ENCODE results near the gene NECAB2. TPM values are rescaled to one million over a fixed set of nuclear protein-coding genes. Genes with fewer than 3 reads are reported as not detected.

The NECAB2 gene
- total RNA-seq, 1 donor from 2014 or later, result 6.5 TPM

DNA sequence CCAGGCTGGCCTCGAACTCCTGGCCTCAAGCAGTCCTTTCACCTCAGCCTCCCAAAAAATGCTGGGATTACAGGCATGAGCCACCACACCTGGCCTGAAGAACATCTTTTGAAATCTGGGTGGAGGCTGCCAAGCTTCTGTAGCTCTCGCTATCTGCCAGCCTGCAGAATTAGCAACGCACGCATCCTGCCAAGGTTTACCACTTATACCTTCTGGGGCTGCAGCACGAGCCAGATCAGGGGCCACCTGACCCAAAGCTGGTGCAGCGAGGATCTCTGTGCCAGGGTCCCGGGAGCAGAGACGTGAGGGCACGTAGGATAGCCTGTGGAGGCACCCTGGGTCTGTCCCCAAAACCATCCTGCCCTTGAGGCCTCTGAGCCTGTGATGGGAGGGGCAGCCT lies 52.3 kb downstream of the NECAB2 start:
- Mint-ChIP-seq H3K27me3 (no peaks in the 10 kb centered on the region), H3K4me1 (ENCODE audit: unreplicated experiment) (peaks cover 10% of the 10 kb centered on the region), H3K27ac (no peak overlapping the region), H3K9me3 (peaks cover 10% of the 10 kb centered on the region), H3K4me3 (no peak overlapping the region), H3K36me3 (no peaks in the 10 kb centered on the region)
- TF ChIP-seq, protein P1, sequence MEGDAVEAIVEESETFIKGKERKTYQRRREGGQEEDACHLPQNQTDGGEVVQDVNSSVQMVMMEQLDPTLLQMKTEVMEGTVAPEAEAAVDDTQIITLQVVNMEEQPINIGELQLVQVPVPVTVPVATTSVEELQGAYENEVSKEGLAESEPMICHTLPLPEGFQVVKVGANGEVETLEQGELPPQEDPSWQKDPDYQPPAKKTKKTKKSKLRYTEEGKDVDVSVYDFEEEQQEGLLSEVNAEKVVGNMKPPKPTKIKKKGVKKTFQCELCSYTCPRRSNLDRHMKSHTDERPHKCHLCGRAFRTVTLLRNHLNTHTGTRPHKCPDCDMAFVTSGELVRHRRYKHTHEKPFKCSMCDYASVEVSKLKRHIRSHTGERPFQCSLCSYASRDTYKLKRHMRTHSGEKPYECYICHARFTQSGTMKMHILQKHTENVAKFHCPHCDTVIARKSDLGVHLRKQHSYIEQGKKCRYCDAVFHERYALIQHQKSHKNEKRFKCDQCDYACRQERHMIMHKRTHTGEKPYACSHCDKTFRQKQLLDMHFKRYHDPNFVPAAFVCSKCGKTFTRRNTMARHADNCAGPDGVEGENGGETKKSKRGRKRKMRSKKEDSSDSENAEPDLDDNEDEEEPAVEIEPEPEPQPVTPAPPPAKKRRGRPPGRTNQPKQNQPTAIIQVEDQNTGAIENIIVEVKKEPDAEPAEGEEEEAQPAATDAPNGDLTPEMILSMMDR (conservative IDR thresholded peaks at IDR 0.05), result no peak
- no peak for DNase-seq (ENCODE audit: extremely low spot score, unreplicated experiment)

DNA sequence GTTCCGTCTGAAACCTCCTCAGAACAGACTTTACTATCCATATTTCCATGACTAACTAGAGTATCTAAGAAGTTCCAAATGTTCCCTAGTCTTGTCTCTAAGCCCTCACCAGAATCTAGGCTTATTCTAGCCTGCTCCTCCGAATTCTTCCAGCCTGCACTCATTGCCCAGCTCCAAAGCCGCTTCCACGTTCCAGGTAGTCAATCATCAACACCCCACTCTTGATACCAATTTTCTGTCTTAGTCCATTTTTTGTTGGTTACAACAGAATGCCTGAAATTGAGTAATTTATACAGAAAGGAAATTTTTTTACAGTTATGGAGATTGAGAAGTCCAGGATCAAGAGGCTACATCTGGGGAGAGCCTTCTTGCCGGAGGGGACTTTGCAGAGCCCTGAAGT lies 53.4 kb downstream of the NECAB2 start:
- no peak overlapping the region for H3K4me3 Mint-ChIP-seq
- no peak for DNase-seq (ENCODE audit: extremely low spot score, unreplicated experiment)
- H3K36me3 Mint-ChIP-seq, result no peaks in the 10 kb centered on the region
- H3K27me3 Mint-ChIP-seq, result no peaks in the 10 kb centered on the region
- TF ChIP-seq, protein P1 (conservative IDR thresholded peaks at IDR 0.05), result no peak
- H3K9me3 Mint-ChIP-seq, result peaks cover 10% of the 10 kb centered on the region
- H3K4me1 Mint-ChIP-seq (ENCODE audit: unreplicated experiment), result peaks cover 10% of the 10 kb centered on the region
- no peak overlapping the region for H3K27ac Mint-ChIP-seq

DNA sequence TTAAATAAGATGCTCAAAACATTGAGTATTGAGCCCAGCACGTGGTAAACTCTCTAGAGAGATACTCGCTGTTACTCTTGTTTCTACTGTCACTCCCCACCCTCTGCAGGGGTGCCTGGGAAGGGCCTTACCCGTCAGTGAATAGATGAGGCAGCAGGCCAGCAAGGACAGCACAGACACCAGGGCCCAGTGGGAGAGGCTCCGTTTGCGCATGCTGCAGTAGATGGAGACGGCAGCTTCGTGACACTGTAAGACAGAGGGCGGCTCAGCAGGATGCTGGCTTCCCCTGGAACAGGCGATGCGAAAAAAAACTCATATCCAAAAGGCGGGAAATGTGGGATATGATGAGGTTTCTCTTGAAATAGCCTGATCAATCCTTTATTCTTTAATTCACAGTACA lies 54.6 kb downstream of the NECAB2 start:
- no peaks in the 10 kb centered on the region for H3K36me3 Mint-ChIP-seq
- H3K9me3 Mint-ChIP-seq, result peaks cover 10% of the 10 kb centered on the region
- H3K4me3 Mint-ChIP-seq, result no peak overlapping the region
- H3K27ac Mint-ChIP-seq, result peak overlapping the region; percentile 59
- peaks cover 13% of the 10 kb centered on the region for H3K4me1 Mint-ChIP-seq (ENCODE audit: unreplicated experiment)
- TF ChIP-seq, protein P1 (conservative IDR thresholded peaks at IDR 0.05), result no peak
- H3K27me3 Mint-ChIP-seq, result no peaks in the 10 kb centered on the region
- DNase-seq (ENCODE audit: extremely low spot score, unreplicated experiment), result no peak

DNA sequence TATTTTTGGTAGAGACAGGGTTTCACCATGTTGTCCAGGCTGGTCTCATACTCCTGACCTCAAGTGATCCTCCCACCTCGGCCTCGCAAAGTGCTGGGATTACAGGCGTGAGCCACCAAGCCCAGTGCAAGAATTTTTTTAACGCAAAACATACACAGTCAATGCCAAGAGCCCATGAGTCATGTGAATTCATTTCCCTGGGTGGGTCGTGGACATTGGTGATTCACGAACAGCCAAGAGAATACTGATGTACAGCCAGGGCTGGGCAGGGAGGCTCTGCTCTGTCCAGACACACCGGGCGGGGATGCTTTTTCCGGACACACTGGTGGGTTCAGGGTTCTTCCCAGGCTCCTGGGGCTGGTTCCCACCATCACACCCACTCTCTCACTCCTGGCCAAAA lies 56.8 kb downstream of the NECAB2 start:
- H3K4me3 Mint-ChIP-seq, result no peak overlapping the region
- H3K27ac Mint-ChIP-seq, result peak overlapping the region; percentile 64
- no peak for DNase-seq (ENCODE audit: extremely low spot score, unreplicated experiment)
- TF ChIP-seq, protein P1 (conservative IDR thresholded peaks at IDR 0.05), result no peak
- peaks cover 18% of the 10 kb centered on the region for H3K4me1 Mint-ChIP-seq (ENCODE audit: unreplicated experiment)
- no peaks in the 10 kb centered on the region for H3K36me3 Mint-ChIP-seq
- H3K27me3 Mint-ChIP-seq, result no peaks in the 10 kb centered on the region
- no peaks in the 10 kb centered on the region for H3K9me3 Mint-ChIP-seq

DNA sequence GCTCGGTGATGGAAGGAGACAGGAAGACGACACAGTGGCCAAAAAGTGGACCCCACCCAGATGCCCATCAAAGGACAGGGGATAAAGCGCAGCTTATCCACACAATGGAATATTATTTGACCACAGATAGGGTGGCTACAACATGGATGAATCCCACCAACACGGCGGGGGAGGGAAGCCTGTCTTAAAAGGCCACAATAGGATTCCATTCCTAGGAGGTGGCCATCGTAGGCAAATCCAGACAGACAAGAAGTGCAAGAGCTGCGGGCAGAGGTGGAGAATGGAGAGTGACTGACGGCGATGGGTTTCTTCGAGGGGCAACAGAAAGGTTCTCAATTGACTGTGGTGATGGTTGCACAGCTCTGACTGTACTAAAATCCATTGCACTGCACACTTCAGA lies 58.6 kb downstream of the NECAB2 start:
- Mint-ChIP-seq H3K27ac (peak overlapping the region; percentile 62), H3K36me3 (no peaks in the 10 kb centered on the region), H3K27me3 (peaks cover 5% of the 10 kb centered on the region), H3K4me1 (ENCODE audit: unreplicated experiment) (peaks cover 21% of the 10 kb centered on the region), H3K9me3 (no peaks in the 10 kb centered on the region), H3K4me3 (peak overlapping the region; percentile 16)
- TF ChIP-seq, protein P1 (conservative IDR thresholded peaks at IDR 0.05), result no peak
- no peak for DNase-seq (ENCODE audit: extremely low spot score, unreplicated experiment)

DNA sequence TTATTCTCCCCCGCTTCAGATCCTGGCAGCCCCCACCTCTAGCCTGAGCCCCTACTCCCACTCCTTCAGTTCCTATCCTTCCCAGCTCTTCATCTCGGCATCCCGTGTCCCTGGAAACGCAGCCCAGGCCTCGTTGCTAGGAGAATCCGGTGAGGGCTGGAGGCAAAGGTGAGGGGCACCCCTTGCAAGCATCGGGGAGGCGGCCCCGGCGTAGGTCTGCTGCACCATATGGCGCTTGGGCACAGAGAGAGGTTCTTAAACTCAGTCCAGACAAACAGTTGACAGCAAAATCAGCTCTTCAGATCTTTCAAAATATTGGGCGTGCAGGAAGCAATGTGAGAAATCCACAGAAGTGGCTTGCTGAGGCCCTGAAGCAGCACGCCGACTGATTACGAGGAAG lies 59.6 kb downstream of the NECAB2 start:
- Mint-ChIP-seq H3K9me3 (no peaks in the 10 kb centered on the region), H3K36me3 (no peaks in the 10 kb centered on the region), H3K4me3 (peak overlapping the region; percentile 74), H3K27me3 (peaks cover 5% of the 10 kb centered on the region), H3K27ac (peak overlapping the region; percentile 83), H3K4me1 (ENCODE audit: unreplicated experiment) (peaks cover 20% of the 10 kb centered on the region)
- TF ChIP-seq, protein P1 (conservative IDR thresholded peaks at IDR 0.05), result no peak
- no peak for DNase-seq (ENCODE audit: extremely low spot score, unreplicated experiment)

Data from type B pancreatic cell (in vitro differentiated cells).